Activated gamma-delta T cell treated with anti-CD3 and anti-CD28 coated beads, Interleukin-2, amount 50 U/mL, for 16 hours (primary cell): ENCODE data around the gene ACOT12.
"Not testable (repeated sequence)": the region's sequence is repeated elsewhere in the genome, so short reads cannot be mapped to it uniquely, and the experiment has no call there.

Experiments
- DNase-seq: peaks from one replicate; pipeline ENCODE4 v3.0.0-alpha.2; 2020; ENCODE audit warnings: low read depth

ACOT12 gene

GRCh38 chr5:81393783-81394718 is at the start of gene ACOT12:
Gene ACOT12 (minus strand): TSS chr5:81394134. CDS start chr5:81394114, 20 bp downstream.
- no peak for DNase-seq

GRCh38 chr5:81435023-81435422 is 41.1 kb upstream of the ACOT12 start:
- no peak for DNase-seq

- no peak for DNase-seq
These were observed 36.1 kb upstream of the ACOT12 start for GRCh38 chr5:81429985-81430384.

GRCh38 chr5:81429363-81429762 is 35.4 kb upstream of the ACOT12 start:
- no peak for DNase-seq

- no peak for DNase-seq
These were observed 34.9 kb upstream of the ACOT12 start for GRCh38 chr5:81428861-81429260.

GRCh38 chr5:81428446-81428845 is 34.5 kb upstream of the ACOT12 start:
- DNase-seq, result no peak

- no peak for DNase-seq
These were observed 33.6 kb upstream of the ACOT12 start for GRCh38 chr5:81427566-81427965.

- DNase-seq, result no peak
These were observed 32.6 kb upstream of the ACOT12 start for GRCh38 chr5:81426359-81427030.

- no peak for DNase-seq
These were observed 31.6 kb upstream of the ACOT12 start for GRCh38 chr5:81425569-81425968.

GRCh38 chr5:81424728-81425127 is 30.8 kb upstream of the ACOT12 start:
- DNase-seq, result no peak

- DNase-seq, result no peak
These were observed 28.7 kb upstream of the ACOT12 start for GRCh38 chr5:81422671-81423070.

- no peak for DNase-seq
These were observed 26.2 kb upstream of the ACOT12 start for GRCh38 chr5:81420039-81420667.

- DNase-seq, result no peak
These were observed 24.7 kb upstream of the ACOT12 start for GRCh38 chr5:81418606-81419005.

- no peak for DNase-seq
These were observed 23.1 kb upstream of the ACOT12 start for GRCh38 chr5:81417052-81417451.

GRCh38 chr5:81409896-81410295 is 16.0 kb upstream of the ACOT12 start:
- no peak for DNase-seq

GRCh38 chr5:81409361-81409760 is 15.4 kb upstream of the ACOT12 start:
- no peak for DNase-seq

GRCh38 chr5:81408496-81408895 is 14.6 kb upstream of the ACOT12 start:
- no peak for DNase-seq

- DNase-seq, result not testable (repeated sequence)
These were observed 13.9 kb upstream of the ACOT12 start for GRCh38 chr5:81407811-81408210.

- DNase-seq, result no peak
These were observed 11.4 kb upstream of the ACOT12 start for GRCh38 chr5:81405126-81405891.

GRCh38 chr5:81402192-81402930 is 8.4 kb upstream of the ACOT12 start:
- no peak for DNase-seq

- no peak for DNase-seq
These were observed 7.3 kb upstream of the ACOT12 start for GRCh38 chr5:81401266-81401665.
